Keratinocyte (primary cell): Measurements from ENCODE around the gene USP48. TPM values are rescaled to one million over a fixed set of nuclear protein-coding genes. Genes with fewer than 3 reads are reported as not detected.

Experiments used
- DNase-seq: peaks from one replicate; pipeline ENCODE4 v3.0.0-alpha.2; 2011; ENCODE audit warnings: low read depth, missing footprints, low spot score
- FAIRE-seq: peaks from 2 replicates; lab custom pipeline; 2011; peaks lifted over from hg19 to GRCh38; lab: Jason Lieb, UNC
- H2AFZ ChIP-seq: 2 replicates; pipeline ENCODE4 v1.6.0; 2012; ENCODE audit warnings: low read length, control low read depth, inconsistent platforms; ENCODE audit not compliant: control insufficient read depth
- H3K27ac ChIP-seq: 2 replicates; pipeline ENCODE4 v1.5.1; 2011; ENCODE audit warnings: low read length; ENCODE audit not compliant: control insufficient read depth, insufficient read depth
- H3K27me3 ChIP-seq: 3 replicates; pipeline ENCODE4 v1.6.0; 2011; ENCODE audit warnings: low read length; ENCODE audit not compliant: control insufficient read depth, insufficient read depth; ENCODE audit errors: extremely low read depth
- H3K36me3 ChIP-seq, 2 experiments: 2 replicates in 1 of 2; 3 replicates in 1 of 2; pipeline ENCODE4 v1.5.1; 2011; ENCODE audit warnings: low read length in 2 of 2, mild to moderate bottlenecking in 1 of 2; ENCODE audit not compliant: control insufficient read depth in 2 of 2, insufficient read depth in 2 of 2; ENCODE audit errors: extremely low read depth in 1 of 2
- H3K4me1 ChIP-seq: 3 replicates; pipeline ENCODE4 v1.5.1; 2011; ENCODE audit warnings: low read length; ENCODE audit not compliant: control insufficient read depth, insufficient read depth; ENCODE audit errors: extremely low read depth
- H3K4me2 ChIP-seq: 3 replicates; pipeline ENCODE4 v1.6.0; 2011; ENCODE audit warnings: low read depth, low read length; ENCODE audit not compliant: control insufficient read depth, insufficient read depth; ENCODE audit errors: extremely low read depth
- H3K4me3 ChIP-seq, 3 experiments: fragments of 200-600 bp in 1 of 3; sonication (generic) in 1 of 3; 2 replicates in 2 of 3; 3 replicates in 1 of 3; pipeline ENCODE4 v1.5.1; 2011 to 2016; ENCODE audit warnings: low read length in 3 of 3, mild to moderate bottlenecking in 3 of 3, control low read depth in 2 of 3, inconsistent platforms in 1 of 3, low read depth in 1 of 3, mixed read lengths in 1 of 3, mixed run types in 1 of 3, moderate library complexity in 1 of 3; ENCODE audit not compliant: control insufficient read depth in 2 of 3, insufficient read depth in 2 of 3; ENCODE audit errors: extremely low read depth in 1 of 3
- H3K79me2 ChIP-seq: 2 replicates; pipeline ENCODE4 v1.6.0; 2012; ENCODE audit warnings: low read length; ENCODE audit not compliant: control insufficient read depth, insufficient read depth
- H3K9ac ChIP-seq: 3 replicates; pipeline ENCODE4 v1.6.0; 2011; ENCODE audit warnings: low read length; ENCODE audit not compliant: control insufficient read depth, insufficient read depth; ENCODE audit errors: extremely low read depth
- H3K9me1 ChIP-seq: 3 replicates; pipeline ENCODE4 v1.6.0; 2011; ENCODE audit warnings: low read length; ENCODE audit not compliant: control insufficient read depth, insufficient read depth; ENCODE audit errors: extremely low read depth
- H3K9me3 ChIP-seq: 2 replicates; pipeline ENCODE4 v1.5.1; 2012; ENCODE audit warnings: low read depth, low read length; ENCODE audit not compliant: control insufficient read depth
- H4K20me1 ChIP-seq: 3 replicates; pipeline ENCODE4 v1.6.0; 2011; ENCODE audit warnings: low read length; ENCODE audit not compliant: control insufficient read depth, insufficient read depth; ENCODE audit errors: extremely low read depth
- CTCF ChIP-seq, 3 experiments: IDR thresholded peaks in 1 of 3; conservative IDR thresholded peaks in 1 of 3; optimal IDR thresholded peaks in 1 of 3; 2 replicates in 2 of 3; 3 replicates in 1 of 3; pipeline versions ENCODE3 to v1.5.1; 2011; ENCODE audit warnings: low read length in 3 of 3, mild to moderate bottlenecking in 3 of 3, moderate library complexity in 2 of 3, control low read depth in 1 of 3, inconsistent platforms in 1 of 3; ENCODE audit not compliant: insufficient read depth in 2 of 3; ENCODE audit errors: extremely low read depth in 1 of 3
- EZH2 ChIP-seq: IDR thresholded peaks from one replicate; pipeline ENCODE4 v1.6.1; 2012; ENCODE audit warnings: inconsistent platforms, mild to moderate bottlenecking, low read length, moderate library complexity
- dilution Hi-C: fragments of 300-500 bp; cut with MboI; formaldehyde crosslinking; loops from one replicate; pipeline ENCODE4 v1.7.0; 2020; ENCODE audit warnings: low sequenced_read_pairs; ENCODE audit not compliant: extremely low pct_ligation_motif_present
- polyA plus RNA-seq, 5 experiments: library from polyadenylated mRNA; depleted of rRNA in 3 of 5; stranded (reverse) in 3 of 5; stranded (forward) in 1 of 5; unstranded in 1 of 5; fragments of >200 nt; gene quantifications; 1 replicate in 1 of 5; 2 replicates in 3 of 5; 3 replicates in 1 of 5; pipeline versions ENCODE4 v1.2.1 to v1.2.3, GENCODE V29; 2011 to 2012; ENCODE audit warnings: missing spikeins in 2 of 5, low read depth in 1 of 5, low replicate concordance in 1 of 5

USP48 gene
- polyA plus RNA-seq, 1 donor (not counting 4 experiments of a cell fraction or from before 2014, with no cell fraction given) = 33.0 TPM

GRCh38 chr1:21704145-21704544, 78.8 kb downstream of the USP48 start:
- H3K36me3 ChIP-seq = peaks cover 12 to 17% of the 10 kb centered on the region in 2 experiments
- H3K4me1 ChIP-seq = no peaks in the 10 kb centered on the region
- no peak overlapping the region for H3K4me2 ChIP-seq
- no peak for FAIRE-seq
- no peaks in the 10 kb centered on the region for H3K27me3 ChIP-seq
- no peak overlapping the region for H3K9ac ChIP-seq
- no peaks in the 10 kb centered on the region for H3K9me1 ChIP-seq
- no peaks in the 10 kb centered on the region for H3K9me3 ChIP-seq
- H3K27ac ChIP-seq = no peak overlapping the region
- no peak overlapping the region for H3K4me3 ChIP-seq
- DNase-seq = no peak
- no peaks in the 10 kb centered on the region for H4K20me1 ChIP-seq
- dilution Hi-C loops = no loop called here
- H3K79me2 ChIP-seq = no peaks in the 10 kb centered on the region
- no peak overlapping the region for H2AFZ ChIP-seq
- no peak for TF ChIP-seq EZH2
- no peak for TF ChIP-seq CTCF (optimal IDR thresholded peaks at IDR 0.05 in 1 of 3, IDR thresholded peaks at IDR 0.05 in 1 of 3, conservative IDR thresholded peaks at IDR 0.05 in 1 of 3; ENCODE audit: extremely low read depth in 1 of 3, insufficient read depth in 2 of 3, low read length in 3 of 3)

- Histone ChIP-seq H3K79me2 (no peaks in the 10 kb centered on the region), H2AFZ (no peak overlapping the region), H4K20me1 (no peaks in the 10 kb centered on the region), H3K4me2 (no peak overlapping the region), H3K27me3 (no peaks in the 10 kb centered on the region), H3K27ac (no peak overlapping the region), H3K9ac (no peak overlapping the region), H3K36me3 (peaks cover 12 to 14% of the 10 kb centered on the region in 2 experiments), H3K4me1 (no peaks in the 10 kb centered on the region), H3K9me1 (no peaks in the 10 kb centered on the region), H3K4me3 (no peak overlapping the region), H3K9me3 (no peaks in the 10 kb centered on the region)
- peak; percentile 29 for FAIRE-seq
- dilution Hi-C loops = no loop called here
- no peak for TF ChIP-seq EZH2
- peak; percentile 18 to 60 (median 35) for TF ChIP-seq CTCF (optimal IDR thresholded peaks at IDR 0.05 in 1 of 3, IDR thresholded peaks at IDR 0.05 in 1 of 3, conservative IDR thresholded peaks at IDR 0.05 in 1 of 3; ENCODE audit: extremely low read depth in 1 of 3, insufficient read depth in 2 of 3, low read length in 3 of 3)
- no peak for DNase-seq
These were observed 79.5 kb downstream of the USP48 start for GRCh38 chr1:21703318-21703963.
